B cell (primary cell): Measurements from ENCODE around the gene MYO5C. TPM values are rescaled to one million over a fixed set of nuclear protein-coding genes. Genes with fewer than 3 reads are reported as not detected.

ENCODE experiments used
- ATAC-seq: fragments of 200-7000 bp; cut with Tn5 transposase; one replicate; pipeline ENCODE4 v1.10.0; 2021; ENCODE audit warnings: low read depth, mild to moderate bottlenecking, moderate number of reproducible peaks, moderate library complexity
- CTCF ChIA-PET: fragments of 350-600 bp; sonication (Branson Sonifier 250); formaldehyde crosslinking; loops from one replicate; lab custom pipeline; 2021; ENCODE audit warnings: antibody characterized with exemption, inconsistent platforms; lab: Charles Lee
- POLR2A ChIA-PET: fragments of 350-600 bp; sonication (Branson Sonifier 250); formaldehyde crosslinking; loops from one replicate; lab custom pipeline; 2021; ENCODE audit warnings: antibody characterized with exemption; lab: Charles Lee
- DNase-seq: peaks from one replicate; pipeline ENCODE4 v3.0.0; 2013
- H2AFZ ChIP-seq: 2 replicates; pipeline ENCODE4 v1.6.1; 2012; ENCODE audit warnings: mild to moderate bottlenecking, low read depth, low read length; ENCODE audit not compliant: insufficient read depth, poor library complexity, severe bottlenecking
- H3K27ac ChIP-seq, 2 donors: 1 replicate in 1 of 2; 2 replicates in 1 of 2; pipeline ENCODE4 v1.5.1; 2012 to 2013; ENCODE audit warnings: low read length in 2 of 2, mild to moderate bottlenecking in 2 of 2, moderate library complexity in 1 of 2
- H3K27me3 ChIP-seq, 4 experiments: fragments of 200-600 bp in 1 of 4; sonication (generic) in 1 of 4; replicated peaks in 1 of 4; 1 replicate in 2 of 4; 2 replicates in 2 of 4; pipeline versions ENCODE4 v1.6.1 to v1.7.0; 2013 to 2016; ENCODE audit warnings: low read length in 3 of 4, mild to moderate bottlenecking in 2 of 4, mixed read lengths in 1 of 4, moderate library complexity in 1 of 4; ENCODE audit not compliant: insufficient read depth in 4 of 4, control insufficient read depth in 3 of 4; ENCODE audit errors: control extremely low read depth in 1 of 4
- H3K36me3 ChIP-seq, 2 experiments: replicated peaks in 1 of 2; 1 replicate in 1 of 2; 2 replicates in 1 of 2; pipeline versions ENCODE4 v1.6.1 to v1.7.1; 2013; ENCODE audit warnings: low read length in 1 of 2; ENCODE audit not compliant: insufficient read depth in 2 of 2, control insufficient read depth in 1 of 2; ENCODE audit errors: control extremely low read depth in 1 of 2, extremely low read depth in 1 of 2
- H3K4me1 ChIP-seq, 2 donors: fragments of 200-600 bp in 1 of 2; sonication (generic) in 1 of 2; 1 replicate in 1 of 2; 2 replicates in 1 of 2; pipeline versions ENCODE4 v1.5.1 to v1.6.1; 2013 to 2017; ENCODE audit warnings: low read length in 2 of 2; ENCODE audit not compliant: control insufficient read depth in 2 of 2, insufficient read depth in 2 of 2
- H3K4me2 ChIP-seq: replicated peaks from 2 replicates; pipeline ENCODE3; 2012; ENCODE audit warnings: mild to moderate bottlenecking, low read depth, low read length; ENCODE audit not compliant: poor library complexity, severe bottlenecking
- H3K4me3 ChIP-seq, 5 experiments: fragments of 200-600 bp in 1 of 5; sonication (generic) in 1 of 5; 1 replicate in 3 of 5; 2 replicates in 2 of 5; pipeline versions ENCODE4 v1.5.1 to v1.7.0; 2011 to 2016; ENCODE audit warnings: low read length in 4 of 5, mild to moderate bottlenecking in 4 of 5, low read depth in 2 of 5, control low read depth in 1 of 5, moderate library complexity in 1 of 5; ENCODE audit not compliant: insufficient read depth in 1 of 5; ENCODE audit errors: control extremely low read depth in 1 of 5, extremely low read depth in 1 of 5
- H3K79me2 ChIP-seq: fragments of 200-600 bp; sonication (generic); one replicate; pipeline ENCODE4 v1.6.0; 2016; ENCODE audit warnings: low read length; ENCODE audit not compliant: control insufficient read depth, insufficient read depth
- H3K9ac ChIP-seq: fragments of 200-600 bp; sonication (generic); 2 replicates; pipeline ENCODE4 v1.6.1; 2017; ENCODE audit warnings: mild to moderate bottlenecking, low read length, moderate library complexity
- H3K9me3 ChIP-seq, 3 donors: one replicate each; pipeline versions ENCODE4 v1.6.1 to v1.7.1; 2013; ENCODE audit warnings: low read length in 2 of 3; ENCODE audit not compliant: control insufficient read depth in 2 of 3, insufficient read depth in 1 of 3; ENCODE audit errors: control extremely low read depth in 1 of 3
- H4K20me1 ChIP-seq: 2 replicates; pipeline ENCODE4 v1.6.0; 2012; ENCODE audit warnings: mild to moderate bottlenecking, low read length; ENCODE audit not compliant: insufficient read depth, control insufficient read depth, poor library complexity, severe bottlenecking
- H3K27ac Mint-ChIP-seq: one replicate; pipeline ENCODE4 v1.8.0; 2021; ENCODE audit warnings: mixed read lengths
- H3K27me3 Mint-ChIP-seq: one replicate; pipeline ENCODE4 v1.8.0; 2021; ENCODE audit warnings: mixed read lengths
- H3K4me1 Mint-ChIP-seq: one replicate; pipeline ENCODE4 v1.8.0; 2021; ENCODE audit warnings: mixed read lengths
- H3K4me3 Mint-ChIP-seq: one replicate; pipeline ENCODE4 v1.8.0; 2021; ENCODE audit warnings: mixed read lengths
- H3K9me3 Mint-ChIP-seq: one replicate; pipeline ENCODE4 v1.8.0; 2022; ENCODE audit warnings: mixed read lengths; ENCODE audit not compliant: insufficient read depth
- EZH2 ChIP-seq: IDR thresholded peaks from 2 replicates; pipeline ENCODE4 v1.6.1; 2012; ENCODE audit warnings: borderline replicate concordance, low read depth, mild to moderate bottlenecking, moderate library complexity, low read length; ENCODE audit not compliant: insufficient read depth, poor library complexity, severe bottlenecking
- WGBS: methylation state at CpG from one replicate; pipeline ENCODE4 v1.1.5; 2013; ENCODE audit warnings: missing lambda C conversion rate; ENCODE audit not compliant: insufficient coverage; 5-methylcytosine and 5-hydroxymethylcytosine counted together
- intact Hi-C: fragments of 100-400 bp; cut with micrococcal nuclease; formaldehyde crosslinking; loops from one replicate; pipeline ENCODE4 v1.10.0; 2022
- polyA plus RNA-seq: library from polyadenylated mRNA; depleted of rRNA; stranded (reverse); fragments of >200 nt; gene quantifications from 2 replicates; pipeline ENCODE4 v1.2.3, GENCODE V29; 2012
- total RNA-seq, 2 donors: library from RNA; stranded (reverse); fragments of 120-200 nt in 1 of 2; gene quantifications; 1 replicate in 1 of 2; 2 replicates in 1 of 2; pipeline versions ENCODE4 v1.2.3 to v1.2.4, GENCODE V29; 2013 to 2022
- TF ChIP-seq, protein P1 (sequence below): fragments of 200-600 bp; IDR thresholded peaks from one replicate; pipeline ENCODE4 v1.8.0; 2022; ENCODE audit warnings: antibody characterized with exemption, mild to moderate bottlenecking

The MYO5C gene
- total and polyA plus RNA-seq, 2 donors (not counting 1 experiment from before 2014, with no cell fraction given), result 0.54 to 4.5 TPM

DNA sequence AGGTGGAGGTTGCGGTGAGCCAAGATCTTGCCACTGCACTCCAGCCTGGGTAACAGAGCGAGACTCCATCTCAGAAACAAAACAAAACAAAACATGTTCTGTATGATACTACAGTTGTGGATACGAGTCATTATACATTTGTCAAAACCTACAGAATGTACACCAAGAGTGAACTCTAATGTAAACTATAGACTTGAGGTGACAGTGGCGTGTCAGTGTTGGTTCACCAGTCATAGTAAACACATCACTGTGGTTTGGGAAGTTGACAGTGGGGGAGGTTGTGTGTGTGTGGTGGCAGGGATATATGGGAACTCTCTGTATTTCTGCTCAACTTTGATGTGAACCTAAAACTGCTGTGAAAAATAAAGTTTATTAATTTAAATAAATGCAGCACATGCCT, 71.4 kb downstream of the MYO5C start:
- CTCF ChIA-PET, result interaction anchor here (0.9 to 24.5 kb wide), 8 partner anchors 9 to 45 kb away, joined by 3 to 512 read pairs (median 12); no protein-coding TSS in a partner anchor
- Histone ChIP-seq H3K27me3 (no peaks in the 10 kb centered on the region), H4K20me1 (no peaks in the 10 kb centered on the region), H3K36me3 (no peaks in the 10 kb centered on the region), H3K4me1 (peaks cover 46 to 81% of the 10 kb centered on the region in 2 donors), H3K4me3 (no peak overlapping the region), H3K4me2 (peak overlapping the region; percentile 12), H2AFZ (no peak overlapping the region), H3K27ac (peak overlapping the region in 1 of 2 donors; percentile 23), H3K9ac (no peak overlapping the region), H3K79me2 (peaks cover 18% of the 10 kb centered on the region), H3K9me3 (no peaks in the 10 kb centered on the region)
- Mint-ChIP-seq H3K9me3 (no peaks in the 10 kb centered on the region), H3K4me3 (peak overlapping the region; percentile 30), H3K27me3 (no peaks in the 10 kb centered on the region), H3K27ac (peak overlapping the region; percentile 76), H3K4me1 (peaks cover 71% of the 10 kb centered on the region)
- DNase-seq, result no peak
- TF ChIP-seq, protein P1, sequence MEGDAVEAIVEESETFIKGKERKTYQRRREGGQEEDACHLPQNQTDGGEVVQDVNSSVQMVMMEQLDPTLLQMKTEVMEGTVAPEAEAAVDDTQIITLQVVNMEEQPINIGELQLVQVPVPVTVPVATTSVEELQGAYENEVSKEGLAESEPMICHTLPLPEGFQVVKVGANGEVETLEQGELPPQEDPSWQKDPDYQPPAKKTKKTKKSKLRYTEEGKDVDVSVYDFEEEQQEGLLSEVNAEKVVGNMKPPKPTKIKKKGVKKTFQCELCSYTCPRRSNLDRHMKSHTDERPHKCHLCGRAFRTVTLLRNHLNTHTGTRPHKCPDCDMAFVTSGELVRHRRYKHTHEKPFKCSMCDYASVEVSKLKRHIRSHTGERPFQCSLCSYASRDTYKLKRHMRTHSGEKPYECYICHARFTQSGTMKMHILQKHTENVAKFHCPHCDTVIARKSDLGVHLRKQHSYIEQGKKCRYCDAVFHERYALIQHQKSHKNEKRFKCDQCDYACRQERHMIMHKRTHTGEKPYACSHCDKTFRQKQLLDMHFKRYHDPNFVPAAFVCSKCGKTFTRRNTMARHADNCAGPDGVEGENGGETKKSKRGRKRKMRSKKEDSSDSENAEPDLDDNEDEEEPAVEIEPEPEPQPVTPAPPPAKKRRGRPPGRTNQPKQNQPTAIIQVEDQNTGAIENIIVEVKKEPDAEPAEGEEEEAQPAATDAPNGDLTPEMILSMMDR, result no peak
- no peak for TF ChIP-seq EZH2
- no peak for ATAC-seq
- POLR2A ChIA-PET, result no interaction called here
- intact Hi-C loops, result no loop called here
- no CpG with 5 or more reads among the region's 4 CpGs for WGBS

GRCh38 chr15:52221730-52222129, 73.9 kb downstream of the MYO5C start:
- H3K4me2 ChIP-seq, result peak overlapping the region; percentile 75
- H3K27me3 Mint-ChIP-seq, result no peaks in the 10 kb centered on the region
- CTCF ChIA-PET, result interaction anchor here (1.1 to 24.5 kb wide), 4 partner anchors 13 to 57 kb away, joined by 3 to 512 read pairs (median 56); no protein-coding TSS in a partner anchor

More at GRCh38 chr15:52221730-52222129, 73.9 kb downstream of the MYO5C start:
- Histone ChIP-seq H3K9me3 (no peaks in the 10 kb centered on the region), H3K9ac (peak overlapping the region; percentile 69), H3K36me3 (no peaks in the 10 kb centered on the region), H3K79me2 (peaks cover 18% of the 10 kb centered on the region), H3K4me1 (peaks cover 33 to 64% of the 10 kb centered on the region in 2 donors), H3K27ac (peak overlapping the region; percentile 90 to 92), H4K20me1 (no peaks in the 10 kb centered on the region), H2AFZ (peak overlapping the region; percentile 49), H3K27me3 (no peaks in the 10 kb centered on the region), H3K4me3 (peak overlapping the region; percentile 49 to 63 (median 59))
- DNase-seq, result peak; percentile 54
- POLR2A ChIA-PET, result interaction anchor here (1.0 to 2.2 kb wide), 5 partner anchors 9 to 43 kb away, joined by 3 to 9 read pairs (median 4); no protein-coding TSS in a partner anchor
- WGBS, result no CpG with 5 or more reads among the region's 5 CpGs
- no peaks in the 10 kb centered on the region for H3K9me3 Mint-ChIP-seq
- peak overlapping the region; percentile 97 for H3K27ac Mint-ChIP-seq
- TF ChIP-seq, protein P1, result no peak
- no peak for TF ChIP-seq EZH2
- peak overlapping the region; percentile 91 for H3K4me3 Mint-ChIP-seq
- intact Hi-C loops, result loop anchor here (2.0 kb wide), 1 partner anchor 13 kb away; no protein-coding TSS in a partner anchor
- peak; percentile 29 for ATAC-seq
- H3K4me1 Mint-ChIP-seq, result peaks cover 70% of the 10 kb centered on the region
